HG03460 (cell line): Measurements from ENCODE around the gene PRKG1.
"Not testable (repeated sequence)": the region's sequence is repeated elsewhere in the genome, so short reads cannot be mapped to it uniquely, and the experiment has no call there.

ENCODE experiments used
- ATAC-seq: cut with Tn5 transposase; IDR thresholded peaks from one replicate; pipeline ENCODE4 v1.9.1; 2021; ENCODE audit not compliant: unreplicated experiment

The PRKG1 gene

GRCh38 chr10:52145636-52146035 is 1071.3 kb downstream of the PRKG1 start:
- ATAC-seq = no peak

GRCh38 chr10:52146766-52147165 is 1072.5 kb downstream of the PRKG1 start:
- no peak for ATAC-seq

- no peak for ATAC-seq
These were observed 1096.5 kb downstream of the PRKG1 start for GRCh38 chr10:52170776-52171175.

- ATAC-seq = no peak
These were observed 1098.3 kb downstream of the PRKG1 start for GRCh38 chr10:52172581-52172980.

- ATAC-seq = no peak
These were observed 1111.0 kb downstream of the PRKG1 start for GRCh38 chr10:52185256-52185655.

GRCh38 chr10:52187521-52188258 is 1113.4 kb downstream of the PRKG1 start:
- no peak for ATAC-seq

GRCh38 chr10:52191049-52191448 is 1116.8 kb downstream of the PRKG1 start:
- ATAC-seq = no peak

- no peak for ATAC-seq
These were observed 1119.9 kb downstream of the PRKG1 start for GRCh38 chr10:52194191-52194590.

- ATAC-seq = no peak
These were observed 1120.4 kb downstream of the PRKG1 start for GRCh38 chr10:52194716-52195115.

GRCh38 chr10:52197098-52197497 is 1122.8 kb downstream of the PRKG1 start:
- no peak for ATAC-seq

- ATAC-seq = no peak
These were observed 1124.3 kb downstream of the PRKG1 start for GRCh38 chr10:52198540-52198939.

- ATAC-seq = not testable (repeated sequence)
These were observed 1130.6 kb downstream of the PRKG1 start for GRCh38 chr10:52204906-52205305.

GRCh38 chr10:52208365-52208764 is 1134.1 kb downstream of the PRKG1 start:
- no peak for ATAC-seq

GRCh38 chr10:52210161-52210560 is 1135.9 kb downstream of the PRKG1 start:
- ATAC-seq = no peak

- ATAC-seq = no peak
These were observed 1137.8 kb downstream of the PRKG1 start for GRCh38 chr10:52212062-52212461.

- no peak for ATAC-seq
These were observed 1138.5 kb downstream of the PRKG1 start for GRCh38 chr10:52212802-52213201.

GRCh38 chr10:52213321-52213752 is 1139.0 kb downstream of the PRKG1 start:
- no peak for ATAC-seq

- peak; percentile 74 for ATAC-seq
These were observed 1141.6 kb downstream of the PRKG1 start for GRCh38 chr10:52215745-52216361.

- peak; percentile 72 for ATAC-seq
These were observed 1142.6 kb downstream of the PRKG1 start for GRCh38 chr10:52216852-52217251.

- ATAC-seq = no peak
These were observed 1143.2 kb downstream of the PRKG1 start for GRCh38 chr10:52217531-52217930.

GRCh38 chr10:52220947-52221346 is 1146.7 kb downstream of the PRKG1 start:
- ATAC-seq = no peak

- no peak for ATAC-seq
These were observed 1147.6 kb downstream of the PRKG1 start for GRCh38 chr10:52221923-52222322.
